A549 (cell line): ENCODE results near the gene CACTIN.

ENCODE experiments used
- ELK1 ChIP-seq: fragments of 150-350 bp; IDR thresholded peaks from 2 replicates; pipeline ENCODE4 v1.6.1; 2014; ENCODE audit warnings: low read depth, mild to moderate bottlenecking, low read length
- EP300 ChIP-seq, 2 experiments: fragments of >200 bp; sonication (Bioruptor Twin); formaldehyde crosslinking; IDR thresholded peaks; 2 replicates in 1 of 2; 3 replicates in 1 of 2; pipeline ENCODE4 v1.6.1; 2016 to 2017
- JUN ChIP-seq, 2 experiments: fragments of >200 bp; sonication (Bioruptor Twin); formaldehyde crosslinking; IDR thresholded peaks; 2 replicates in 1 of 2; 3 replicates in 1 of 2; pipeline ENCODE4 v1.6.1; 2016 to 2017
- MAX ChIP-seq: IDR thresholded peaks from 2 replicates; pipeline ENCODE4 v1.6.1; 2012
- MYC ChIP-seq: IDR thresholded peaks from 2 replicates; pipeline ENCODE4 v1.6.1; 2012; ENCODE audit warnings: mild to moderate bottlenecking, inconsistent platforms, low read length, improper control_type of control experiment, borderline replicate concordance

- TF ChIP-seq MYC (no peak), MAX (no peak), EP300 (IDR thresholded peaks at IDR 0.05) (no peak), ELK1 (no peak), JUN (IDR thresholded peaks at IDR 0.05) (no peak)
Measured at GRCh38 chr19:3664879-3665642, 38.5 kb upstream of the CACTIN start.
